Hematopoietic multipotent progenitor cell (in vitro differentiated cells): ENCODE results near the gene FRMPD1. TPM values are rescaled to one million over a fixed set of nuclear protein-coding genes. Genes with fewer than 3 reads are reported as not detected.
"Not testable (repeated sequence)": the region's sequence is repeated elsewhere in the genome, so short reads cannot be mapped to it uniquely, and the experiment has no call there.

Experiments used
- DNase-seq, 3 donors: peaks; one replicate each; pipeline ENCODE4 v3.0.0-alpha.2; 2011 to 2015; ENCODE audit warnings: low read depth in 2 of 3, low spot score in 2 of 3
- total RNA-seq: library from RNA; depleted of rRNA; stranded (reverse); fragments of >200 nt; gene quantifications from one replicate; pipeline ENCODE4 v1.2.3, GENCODE V29; 2012

FRMPD1 gene
- under 0.01 TPM for total RNA-seq

- peak; percentile 17 to 74 (median 68) for DNase-seq
These were observed at the start of gene FRMPD1 for GRCh38 chr9:37650873-37651768. Gene FRMPD1, plus strand, starts transcription at chr9:37650954. Its CDS starts 41,688 bp downstream, at chr9:37692642.

- not testable (repeated sequence) for DNase-seq
These were observed 48.7 kb upstream of the FRMPD1 start for GRCh38 chr9:37602061-37602460.

GRCh38 chr9:37602817-37603216 lies 47.9 kb upstream of the FRMPD1 start:
- no peak for DNase-seq

GRCh38 chr9:37604296-37604695 lies 46.5 kb upstream of the FRMPD1 start:
- DNase-seq, result no peak

- no peak for DNase-seq
These were observed 42.5 kb upstream of the FRMPD1 start for GRCh38 chr9:37608250-37608649.

GRCh38 chr9:37609735-37610397 lies 40.9 kb upstream of the FRMPD1 start:
- no peak for DNase-seq

- DNase-seq, result no peak
These were observed 39.7 kb upstream of the FRMPD1 start for GRCh38 chr9:37611014-37611413.

GRCh38 chr9:37611961-37612360 lies 38.8 kb upstream of the FRMPD1 start:
- DNase-seq, result no peak

GRCh38 chr9:37617161-37617560 lies 33.6 kb upstream of the FRMPD1 start:
- DNase-seq, result no peak

- DNase-seq, result no peak
These were observed 32.9 kb upstream of the FRMPD1 start for GRCh38 chr9:37617832-37618231.

GRCh38 chr9:37618817-37619216 lies 31.9 kb upstream of the FRMPD1 start:
- no peak for DNase-seq

GRCh38 chr9:37619806-37620205 lies 30.9 kb upstream of the FRMPD1 start:
- no peak for DNase-seq

GRCh38 chr9:37620396-37620795 lies 30.4 kb upstream of the FRMPD1 start:
- no peak for DNase-seq

- peak in 2 of 3 donors; percentile 26 to 71 for DNase-seq
These were observed 29.3 kb upstream of the FRMPD1 start for GRCh38 chr9:37621273-37622121.

GRCh38 chr9:37622462-37622861 lies 28.3 kb upstream of the FRMPD1 start:
- DNase-seq, result no peak

GRCh38 chr9:37623267-37623666 lies 27.5 kb upstream of the FRMPD1 start:
- DNase-seq, result no peak

- no peak for DNase-seq
These were observed 26.7 kb upstream of the FRMPD1 start for GRCh38 chr9:37624073-37624472.

GRCh38 chr9:37625036-37625757 lies 25.6 kb upstream of the FRMPD1 start:
- no peak for DNase-seq

GRCh38 chr9:37625758-37626147 lies 25.0 kb upstream of the FRMPD1 start:
- DNase-seq, result no peak

- DNase-seq, result no peak
These were observed 24.0 kb upstream of the FRMPD1 start for GRCh38 chr9:37626708-37627292.
